Tongue (tissue), 2 donors: ENCODE data around the gene LRRC27. TPM values are rescaled to one million over a fixed set of nuclear protein-coding genes. Genes with fewer than 3 reads are reported as not detected.

Experiments used
- DNase-seq: peaks from one replicate; pipeline ENCODE4 v3.0.0-alpha.2; 2015
- total RNA-seq: library from RNA; depleted of rRNA; stranded (reverse); fragments of >200 nt; gene quantifications from one replicate; pipeline ENCODE4 v1.2.3, GENCODE V29; 2014

LRRC27 gene
- total RNA-seq, 1 donor from 2014 or later, result 10.2 TPM

- no peak for DNase-seq
These were observed 70.8 kb downstream of the LRRC27 start for GRCh38 chr10:132402781-132403241.

- DNase-seq, result no peak
These were observed 71.6 kb downstream of the LRRC27 start for GRCh38 chr10:132403511-132404168.

- no peak for DNase-seq
These were observed 72.3 kb downstream of the LRRC27 start for GRCh38 chr10:132404169-132404880.

GRCh38 chr10:132404911-132405462 is 73.0 kb downstream of the LRRC27 start:
- no peak for DNase-seq

GRCh38 chr10:132405463-132405991 is 73.5 kb downstream of the LRRC27 start:
- DNase-seq, result no peak

GRCh38 chr10:132406181-132406580 is 74.2 kb downstream of the LRRC27 start:
- DNase-seq, result no peak

GRCh38 chr10:132406750-132407149 is 74.8 kb downstream of the LRRC27 start:
- no peak for DNase-seq

- DNase-seq, result no peak
These were observed 75.3 kb downstream of the LRRC27 start for GRCh38 chr10:132407243-132407746.

- peak; percentile 79 for DNase-seq
These were observed 75.9 kb downstream of the LRRC27 start for GRCh38 chr10:132407846-132408278.

GRCh38 chr10:132408367-132408781 is 76.4 kb downstream of the LRRC27 start:
- DNase-seq, result no peak

- no peak for DNase-seq
These were observed 77.1 kb downstream of the LRRC27 start for GRCh38 chr10:132408823-132409666.

- DNase-seq, result no peak
These were observed 77.7 kb downstream of the LRRC27 start for GRCh38 chr10:132409667-132410028.

- no peak for DNase-seq
These were observed 78.2 kb downstream of the LRRC27 start for GRCh38 chr10:132410056-132410778.

GRCh38 chr10:132410779-132411532 is 79.0 kb downstream of the LRRC27 start:
- no peak for DNase-seq

- peak; percentile 69 for DNase-seq
These were observed 79.7 kb downstream of the LRRC27 start for GRCh38 chr10:132411561-132412253.

- DNase-seq, result no peak
These were observed 80.6 kb downstream of the LRRC27 start for GRCh38 chr10:132412316-132413192.

- DNase-seq, result peak; percentile 57
These were observed 81.5 kb downstream of the LRRC27 start for GRCh38 chr10:132413226-132414205.
